HepG2 (cell line): ENCODE results near the gene FAM114A1. TPM values are rescaled to one million over a fixed set of nuclear protein-coding genes. Genes with fewer than 3 reads are reported as not detected.

Experiments
- ATF7-NPFF ChIP-seq: sonication (generic); formaldehyde crosslinking; IDR thresholded peaks from 2 replicates; pipeline ENCODE4 v1.8.1; 2023; ENCODE audit warnings: mild to moderate bottlenecking, low read depth, missing genetic modification reagents, moderate library complexity
- DBP ChIP-seq: sonication (generic); formaldehyde crosslinking; IDR thresholded peaks from 2 replicates; pipeline ENCODE4 v1.4.0; 2020; ENCODE audit warnings: missing genetic modification reagents; ENCODE audit errors: not compliant biosample characterization
- GZF1 ChIP-seq: sonication (generic); formaldehyde crosslinking; IDR thresholded peaks from 2 replicates; pipeline ENCODE4 v1.5.1; 2020; ENCODE audit warnings: mild to moderate bottlenecking, missing genetic modification reagents
- HNF4A ChIP-seq: sonication (generic); formaldehyde crosslinking; IDR thresholded peaks from 2 replicates; pipeline ENCODE4 v1.4.0; 2020; ENCODE audit warnings: missing genetic modification reagents
- KLF9 ChIP-seq: IDR thresholded peaks from 2 replicates; pipeline ENCODE4 v1.6.1; 2016; ENCODE audit warnings: low read depth
- MATR3 ChIP-seq: sonication (generic); formaldehyde crosslinking; IDR thresholded peaks from 2 replicates; pipeline ENCODE4 v1.4.0; 2020; ENCODE audit warnings: missing genetic modification reagents
- NCOA2 ChIP-seq: sonication (generic); formaldehyde crosslinking; IDR thresholded peaks from 2 replicates; pipeline ENCODE4 v1.8.0; 2022; ENCODE audit warnings: inconsistent platforms
- NR2F2 ChIP-seq: IDR thresholded peaks from 2 replicates; pipeline ENCODE4 v1.6.1; 2012; ENCODE audit warnings: low read depth, inconsistent platforms, borderline replicate concordance
- SKIL ChIP-seq: sonication (generic); formaldehyde crosslinking; IDR thresholded peaks from 2 replicates; pipeline ENCODE4 v1.8.0; 2022; ENCODE audit warnings: missing genetic modification reagents, mild to moderate bottlenecking, moderate library complexity, borderline replicate concordance
- ZC3H4 ChIP-seq: sonication (generic); formaldehyde crosslinking; IDR thresholded peaks from 2 replicates; pipeline ENCODE4 v1.4.0; 2020; ENCODE audit warnings: missing genetic modification reagents, borderline replicate concordance
- ZNF124 ChIP-seq: sonication (generic); formaldehyde crosslinking; IDR thresholded peaks from 2 replicates; pipeline ENCODE4 v1.4.0; 2020; ENCODE audit warnings: missing genetic modification reagents
- ZNF510 ChIP-seq: sonication (generic); formaldehyde crosslinking; IDR thresholded peaks from 2 replicates; pipeline ENCODE4 v1.4.0; 2020; ENCODE audit warnings: low read depth, mild to moderate bottlenecking, missing genetic modification reagents
- polyA plus RNA-seq, 8 experiments: library from polyadenylated mRNA; depleted of rRNA in 3 of 8; stranded (reverse) in 7 of 8; unstranded in 1 of 8; fragments of >200 nt; fragmentation: Illumina TruSeq in 4 of 8; extraction: Trizol in 4 of 8; gene quantifications; 2 replicates each; pipeline versions ENCODE4 v1.2.1 to v1.2.3, GENCODE V29; 2011 to 2016; ENCODE audit warnings: low read depth in 4 of 8, missing spikeins in 1 of 8, mixed read lengths in 1 of 8; ENCODE audit not compliant: insufficient read depth in 1 of 8
- total RNA-seq, 5 experiments: library from RNA; depleted of rRNA; stranded (reverse); fragments of >200 nt; fragmentation: Illumina TruSeq; extraction: Trizol; gene quantifications; 2 replicates each; pipeline ENCODE4 v1.2.3, GENCODE V29; 2016; ENCODE audit warnings: low read depth in 1 of 5
- TF ChIP-seq, protein P1 (sequence below): sonication (generic); formaldehyde crosslinking; IDR thresholded peaks from 2 replicates; pipeline ENCODE4 v1.4.0; 2020; ENCODE audit warnings: missing genetic modification reagents

The FAM114A1 gene
- total and polyA plus RNA-seq, 2 of the 13 experiments (the other 11 are each of a cell fraction or from before 2014, with no cell fraction given): 61.0 to 76.9 TPM

DNA sequence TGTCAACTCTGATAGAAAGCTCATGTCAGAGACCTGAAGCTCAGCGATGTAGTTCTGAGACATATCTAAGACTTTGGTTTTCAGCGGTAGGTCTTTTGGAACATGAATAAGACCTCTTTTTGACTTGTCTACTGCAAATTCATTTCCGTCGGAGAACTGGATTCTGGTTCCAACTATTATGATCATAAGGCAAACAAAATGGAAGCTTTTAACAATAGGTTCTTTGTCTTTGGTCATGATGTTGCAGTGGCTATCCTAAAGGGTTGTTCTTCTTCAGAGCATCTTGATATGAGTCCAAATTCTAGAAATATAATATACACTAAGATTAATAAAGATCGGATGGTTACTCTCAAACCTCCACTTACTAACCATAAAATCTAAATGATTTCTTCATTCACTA is 38.4 kb upstream of the FAM114A1 start (continued):
- TF ChIP-seq ZNF510 (CRISPR knock-in tag) (no peak), ATF7-NPFF (CRISPR knock-in tag) (no peak), NR2F2 (no peak), KLF9 (no peak), GZF1 (CRISPR knock-in tag) (no peak), MATR3 (CRISPR knock-in tag) (no peak), NCOA2 (no peak), ZC3H4 (CRISPR knock-in tag) (no peak), HNF4A (CRISPR knock-in tag) (no peak), DBP (CRISPR knock-in tag) (no peak), SKIL (CRISPR knock-in tag) (no peak), ZNF124 (no peak)
- TF ChIP-seq, protein P1, sequence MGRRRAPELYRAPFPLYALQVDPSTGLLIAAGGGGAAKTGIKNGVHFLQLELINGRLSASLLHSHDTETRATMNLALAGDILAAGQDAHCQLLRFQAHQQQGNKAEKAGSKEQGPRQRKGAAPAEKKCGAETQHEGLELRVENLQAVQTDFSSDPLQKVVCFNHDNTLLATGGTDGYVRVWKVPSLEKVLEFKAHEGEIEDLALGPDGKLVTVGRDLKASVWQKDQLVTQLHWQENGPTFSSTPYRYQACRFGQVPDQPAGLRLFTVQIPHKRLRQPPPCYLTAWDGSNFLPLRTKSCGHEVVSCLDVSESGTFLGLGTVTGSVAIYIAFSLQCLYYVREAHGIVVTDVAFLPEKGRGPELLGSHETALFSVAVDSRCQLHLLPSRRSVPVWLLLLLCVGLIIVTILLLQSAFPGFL (CRISPR knock-in tag): no peak
